ENCODE measurements around the gene CACNA2D3. TPM values are rescaled to one million over a fixed set of nuclear protein-coding genes. Genes with fewer than 3 reads are reported as not detected.

The CACNA2D3 gene
- total RNA-seq, 1 donor from 2014 or later, result 4.7 TPM

DNA sequence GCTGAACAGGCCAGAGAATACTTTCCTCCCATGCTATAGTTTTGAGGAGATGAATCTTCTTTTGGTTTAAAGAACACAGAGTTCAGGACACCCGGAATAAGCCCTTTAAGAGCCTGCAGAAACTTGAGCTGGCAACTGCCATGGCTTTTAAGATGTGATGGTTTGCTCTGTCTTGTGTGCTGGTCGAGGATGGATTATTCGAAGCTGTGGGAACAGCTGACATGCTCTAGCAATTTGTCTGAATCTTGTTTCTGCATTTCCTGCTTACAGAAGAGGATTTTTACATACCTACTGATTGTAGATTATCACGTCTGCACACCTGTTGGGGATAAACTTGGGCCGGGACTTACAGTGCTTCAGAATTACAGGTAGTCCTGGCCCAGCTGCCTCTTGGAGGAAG is 408.6 kb downstream of the CACNA2D3 start:
- DNase-seq (ENCODE audit: low spot score), result no peak

DNA sequence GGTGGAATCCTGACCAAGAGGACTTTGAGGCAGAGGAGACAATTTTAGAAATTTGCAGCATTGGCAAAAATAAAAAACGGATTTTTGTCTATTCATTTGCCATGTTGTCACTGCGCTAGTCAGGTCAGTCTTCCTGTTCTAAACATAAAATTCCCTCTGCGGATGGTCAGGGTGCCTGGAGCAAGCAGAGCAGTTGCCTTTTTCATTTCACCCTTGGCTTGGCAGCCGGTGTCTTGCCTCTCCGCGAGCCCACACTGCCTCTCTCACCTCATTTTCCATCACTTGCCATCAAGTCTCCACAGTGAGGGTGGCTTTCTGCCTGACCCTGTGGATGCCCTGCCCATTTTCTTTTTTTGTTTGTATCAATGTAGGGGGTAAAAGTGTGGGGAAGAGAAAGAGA is 409.4 kb downstream of the CACNA2D3 start:
- no peak for DNase-seq (ENCODE audit: low spot score)

DNA sequence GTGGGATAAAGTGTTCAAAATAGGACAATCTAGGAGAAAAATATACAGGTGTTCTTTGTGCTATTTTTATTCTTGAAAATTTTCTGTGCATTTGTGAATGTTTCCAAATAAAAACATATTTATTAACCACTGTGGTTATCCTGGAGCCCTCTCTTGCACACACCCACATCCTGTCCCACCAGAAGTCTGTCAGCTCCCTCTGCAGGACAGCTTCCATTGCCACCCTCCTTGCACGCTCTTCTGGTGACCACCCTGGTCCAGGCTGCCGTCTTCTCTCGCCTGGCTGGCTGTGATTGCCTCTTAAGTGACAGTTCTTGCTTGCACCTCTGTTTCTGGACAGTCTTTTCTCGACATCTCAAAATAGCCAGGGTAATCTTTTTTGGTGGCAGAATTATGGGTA is 411.5 kb downstream of the CACNA2D3 start:
- no peak for DNase-seq (ENCODE audit: low spot score)

DNA sequence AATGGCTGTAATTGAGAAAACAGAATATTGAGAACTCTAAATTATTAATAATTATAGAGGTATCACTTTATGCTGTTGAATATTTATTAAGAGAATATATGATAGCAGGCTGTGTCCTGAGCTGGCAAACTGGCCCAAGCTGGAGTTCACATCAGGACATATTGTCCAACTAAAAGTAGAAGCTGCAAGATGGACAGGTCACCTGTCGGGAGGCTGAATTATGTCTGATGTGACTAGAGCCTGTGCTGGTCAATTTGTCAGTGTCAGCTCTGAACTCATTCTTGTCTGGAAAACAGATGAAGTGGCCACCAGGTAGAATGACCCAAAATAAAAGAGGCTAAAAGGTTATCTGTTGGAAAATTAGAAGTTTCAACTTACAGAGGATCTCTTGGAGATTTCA is 413.3 kb downstream of the CACNA2D3 start:
- DNase-seq (ENCODE audit: low spot score), result no peak

- no peak for DNase-seq (ENCODE audit: low spot score)
These were observed 414.1 kb downstream of the CACNA2D3 start for GRCh38 chr3:54536450-54536849.

GRCh38 chr3:54537506-54537905 is 415.2 kb downstream of the CACNA2D3 start:
- no peak for DNase-seq (ENCODE audit: low spot score)

GRCh38 chr3:54538346-54538745 is 416.0 kb downstream of the CACNA2D3 start:
- DNase-seq (ENCODE audit: low spot score), result no peak

GRCh38 chr3:54541369-54541768 is 419.0 kb downstream of the CACNA2D3 start:
- no peak for DNase-seq (ENCODE audit: low spot score)

DNA sequence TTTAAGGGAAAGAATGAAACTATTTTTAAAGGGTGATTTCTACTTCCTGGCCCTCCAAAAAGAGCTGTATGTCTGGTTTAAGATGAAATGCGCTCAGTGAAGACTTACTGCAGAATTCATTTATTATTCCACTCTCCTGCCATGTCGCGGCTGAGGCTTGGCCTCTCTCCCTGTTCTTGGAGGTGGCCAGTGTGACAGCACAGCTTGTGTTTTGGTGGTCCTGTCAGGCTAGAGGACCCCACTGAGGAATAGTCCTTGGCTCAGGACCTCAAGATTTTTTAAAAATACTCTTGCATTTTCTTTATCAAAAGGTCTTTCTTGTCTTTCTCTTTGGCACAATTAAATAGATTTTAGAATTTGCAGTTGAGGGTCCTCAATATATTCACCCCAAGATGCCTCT is 421.1 kb downstream of the CACNA2D3 start:
- DNase-seq (ENCODE audit: low spot score), result no peak

GRCh38 chr3:54547051-54547450 is 424.7 kb downstream of the CACNA2D3 start:
- DNase-seq (ENCODE audit: low spot score), result no peak

GRCh38 chr3:54547846-54548245 is 425.5 kb downstream of the CACNA2D3 start:
- no peak for DNase-seq (ENCODE audit: low spot score)

DNA sequence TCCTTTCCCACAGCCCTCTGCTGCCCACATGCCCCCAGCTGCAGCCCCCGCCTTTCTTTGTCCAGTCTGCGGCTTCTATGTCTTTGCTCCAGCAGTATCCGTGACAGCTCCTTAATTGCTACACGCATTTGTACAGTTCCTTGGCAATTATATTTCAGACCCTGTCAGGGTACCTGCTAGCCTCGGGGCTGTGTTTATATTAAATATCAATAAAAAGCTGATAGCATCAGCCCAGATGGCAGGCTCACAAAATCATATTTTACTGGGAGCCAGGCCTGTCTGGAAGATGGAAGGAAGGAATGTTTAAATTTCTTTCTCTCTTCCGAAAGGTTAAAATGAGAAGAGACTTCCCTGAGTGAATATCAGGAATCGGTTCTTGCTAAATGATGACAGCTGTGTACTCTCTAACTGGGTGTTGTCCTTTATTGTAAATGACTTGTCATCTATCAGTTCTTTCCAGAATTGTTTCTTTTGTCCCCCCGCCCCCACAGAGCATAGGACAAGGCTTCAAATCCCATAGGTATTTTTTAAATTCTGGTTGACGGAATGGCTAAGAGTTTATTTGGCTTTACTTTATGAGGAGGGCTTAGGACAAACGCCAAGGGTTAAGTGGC is 427.4 kb downstream of the CACNA2D3 start:
- no peak for DNase-seq (ENCODE audit: low spot score)

DNA sequence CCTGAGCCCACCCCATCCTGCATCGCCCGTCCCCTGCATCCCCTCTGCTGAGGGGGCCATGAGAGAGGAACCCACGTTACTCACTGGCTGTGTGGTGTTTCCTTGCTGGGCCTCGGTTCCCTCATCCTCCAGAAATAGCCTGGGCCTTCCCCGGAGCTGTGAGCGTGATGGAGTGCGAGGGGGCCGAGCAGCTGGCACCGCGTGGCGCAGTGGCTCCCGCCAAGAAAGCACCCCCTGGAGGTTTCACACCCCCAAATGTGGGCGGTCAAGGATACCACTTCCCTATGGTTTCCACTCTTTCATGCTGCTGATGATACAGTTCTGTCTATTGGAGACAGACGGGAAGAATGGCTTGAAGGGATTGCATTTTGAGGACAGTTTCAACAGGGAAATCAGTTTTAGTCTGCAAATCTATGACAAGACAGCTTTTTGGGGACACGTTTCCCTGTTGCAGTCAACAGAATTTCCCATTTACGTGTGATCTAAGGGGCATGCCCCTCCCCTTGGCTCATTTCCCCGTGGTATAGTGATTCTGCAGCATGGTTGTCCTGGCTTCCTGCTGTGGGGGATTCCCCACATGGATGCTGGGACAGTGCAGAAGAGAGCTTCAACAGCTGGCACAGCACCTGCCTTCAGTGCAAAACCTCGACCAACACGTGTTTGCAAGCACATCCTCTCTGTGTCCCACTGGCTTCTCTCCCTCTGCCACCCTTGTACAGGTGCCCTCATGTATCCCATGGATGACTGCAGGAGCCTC is 428.0 kb downstream of the CACNA2D3 start:
- no peak for DNase-seq (ENCODE audit: low spot score)

DNA sequence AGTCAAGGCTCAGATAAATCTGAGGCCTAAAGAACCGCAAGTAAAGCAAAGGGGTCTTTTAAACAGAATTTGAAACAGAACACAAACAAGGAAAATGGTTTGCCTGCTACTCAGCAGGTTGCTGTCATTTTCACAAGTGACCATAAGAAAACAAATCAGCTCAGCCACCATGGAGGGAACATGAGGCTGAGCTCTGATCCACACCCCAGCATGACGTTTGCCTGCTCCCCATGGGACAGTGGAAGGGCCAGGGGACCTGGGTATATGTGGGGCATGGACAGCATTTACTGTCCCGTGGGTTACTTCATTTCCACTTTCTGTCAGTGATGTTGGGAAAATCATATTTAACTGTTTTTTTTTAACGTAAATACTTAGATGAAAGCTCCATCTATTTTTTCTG is 434.3 kb downstream of the CACNA2D3 start:
- DNase-seq (ENCODE audit: low spot score), result no peak

DNA sequence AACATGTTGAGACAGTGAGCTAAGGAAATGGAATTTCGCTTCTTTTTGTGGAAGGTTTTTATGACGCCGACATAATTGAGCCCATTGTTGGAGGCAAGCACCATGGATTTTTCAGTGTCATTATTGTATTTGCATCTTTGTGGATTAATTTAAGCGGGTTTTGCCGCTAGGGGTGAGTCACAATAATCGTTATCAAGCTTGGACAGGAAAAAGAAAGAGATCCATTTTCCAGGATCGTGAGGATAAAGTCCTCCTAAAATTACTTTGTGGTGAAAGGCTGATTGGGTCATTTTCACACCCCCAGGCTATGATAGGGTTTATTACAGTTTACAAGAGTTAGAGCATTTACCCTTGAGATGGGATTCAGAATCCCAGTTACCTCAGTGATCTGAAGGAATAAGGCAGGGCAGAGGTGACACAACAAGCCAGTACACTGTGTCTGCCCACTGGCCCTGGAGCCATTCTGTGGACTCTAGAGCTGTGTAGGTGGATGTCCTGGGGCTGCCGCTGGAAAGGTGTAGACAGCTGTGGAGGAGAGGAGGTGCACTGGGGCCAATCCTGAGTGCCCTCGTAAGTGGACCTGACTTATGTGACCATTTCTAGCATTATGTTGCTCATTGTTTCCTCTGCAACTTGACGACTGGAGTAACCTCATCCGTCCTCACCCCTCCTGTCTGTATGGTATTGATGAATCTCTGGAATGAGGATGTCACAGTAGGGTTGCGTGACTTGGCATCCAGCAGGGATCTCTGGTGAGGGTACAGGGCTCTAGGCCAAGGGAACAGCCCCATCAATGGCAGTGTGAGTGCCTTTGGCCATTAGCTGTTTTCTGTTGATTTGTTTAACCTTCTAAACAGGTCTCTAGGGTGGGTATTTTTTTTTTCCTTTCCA is 435.4 kb downstream of the CACNA2D3 start:
- DNase-seq (ENCODE audit: low spot score), result peak; percentile 80

DNA sequence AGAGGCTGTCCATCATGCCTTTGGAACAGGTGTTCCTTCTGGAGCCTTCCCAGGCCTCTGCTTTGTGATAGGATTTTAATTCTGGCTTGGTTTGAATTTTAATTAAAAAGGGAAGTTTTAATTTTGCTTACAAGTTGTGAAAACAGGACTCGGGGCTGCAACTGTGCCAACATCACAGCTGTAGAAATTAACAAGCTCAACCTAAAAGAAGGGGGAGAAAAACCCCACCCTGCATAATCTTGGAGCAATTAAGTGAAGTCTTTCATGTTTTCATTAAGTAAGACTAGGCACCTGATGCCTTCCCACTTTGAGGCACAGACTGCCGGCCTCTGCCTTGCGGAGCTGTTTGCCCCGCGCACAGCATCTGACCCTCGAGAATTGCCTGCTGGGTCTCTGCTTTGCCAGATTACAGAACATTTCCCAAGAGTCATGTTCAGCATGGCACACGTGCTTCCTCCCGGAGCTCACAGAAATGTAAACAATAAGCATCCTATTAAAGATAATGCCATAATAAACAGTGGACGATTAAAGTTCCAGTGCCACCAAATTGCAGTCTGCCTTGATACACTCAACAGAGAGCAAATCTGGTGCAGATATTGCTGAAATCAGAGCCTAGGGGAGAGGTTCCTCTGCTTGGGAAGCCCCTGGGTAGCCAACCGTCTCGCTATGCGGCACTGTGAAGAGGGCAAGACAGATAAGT is 441.3 kb downstream of the CACNA2D3 start:
- no peak for DNase-seq (ENCODE audit: low spot score)

- DNase-seq (ENCODE audit: low spot score), result no peak
These were observed 442.1 kb downstream of the CACNA2D3 start for GRCh38 chr3:54564374-54564925.

DNA sequence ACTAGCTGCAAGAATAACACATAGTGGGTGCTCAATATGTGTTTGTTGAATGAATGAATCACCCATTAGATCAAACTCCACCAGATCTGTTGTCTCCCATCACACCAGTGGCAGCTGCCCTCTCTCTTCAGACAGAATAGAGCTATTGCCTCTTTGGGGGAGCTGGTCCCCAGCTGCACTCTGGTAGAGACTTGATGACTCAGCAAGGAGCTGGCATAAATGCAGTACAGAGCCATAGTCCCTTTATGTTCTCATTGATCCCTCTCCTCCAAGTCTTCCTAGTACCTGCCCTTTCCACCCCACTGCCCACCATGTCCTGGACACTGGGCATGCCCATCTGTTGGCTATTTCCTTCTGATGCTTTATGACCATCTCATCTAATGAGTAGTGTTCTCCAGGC is 443.6 kb downstream of the CACNA2D3 start:
- no peak for DNase-seq (ENCODE audit: low spot score)

DNA sequence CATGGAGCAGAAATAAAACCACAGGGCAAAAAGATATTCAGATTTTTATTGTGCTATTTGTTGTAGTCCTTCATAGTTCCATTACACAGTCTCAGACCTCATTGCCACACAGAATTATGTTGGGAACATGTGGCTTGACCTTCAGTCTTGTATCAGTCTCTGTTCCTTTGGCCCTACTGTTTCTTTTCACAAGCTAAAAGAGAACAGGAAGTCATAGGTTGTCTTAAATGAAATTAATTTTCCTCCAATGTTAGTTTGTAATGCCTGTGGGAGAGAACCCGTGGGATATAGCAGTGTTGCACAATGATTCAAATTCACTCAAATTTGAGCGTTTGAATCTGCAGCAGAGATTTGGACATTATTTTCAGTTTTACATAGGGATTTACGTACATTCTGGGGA is 445.6 kb downstream of the CACNA2D3 start:
- no peak for DNase-seq (ENCODE audit: low spot score)

DNA sequence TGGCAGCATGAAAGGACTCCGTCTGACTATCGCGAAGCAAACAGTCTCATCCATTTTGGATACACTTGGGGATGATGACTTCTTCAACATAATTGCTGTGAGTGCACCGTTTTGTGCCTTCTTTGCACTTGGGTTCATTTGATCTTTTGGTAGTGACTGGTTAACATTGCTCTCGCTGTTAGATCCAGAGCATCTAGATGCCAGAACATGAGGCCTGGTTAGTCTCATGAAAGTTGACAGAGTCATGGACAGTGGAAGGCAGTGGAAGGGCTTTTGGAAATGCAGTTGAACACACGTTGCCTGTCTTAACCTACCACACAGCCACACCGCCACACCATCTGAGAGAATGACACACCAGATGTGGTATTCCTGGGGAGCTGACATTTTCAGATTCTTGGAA is 447.7 kb downstream of the CACNA2D3 start:
- DNase-seq (ENCODE audit: low spot score), result no peak

DNA sequence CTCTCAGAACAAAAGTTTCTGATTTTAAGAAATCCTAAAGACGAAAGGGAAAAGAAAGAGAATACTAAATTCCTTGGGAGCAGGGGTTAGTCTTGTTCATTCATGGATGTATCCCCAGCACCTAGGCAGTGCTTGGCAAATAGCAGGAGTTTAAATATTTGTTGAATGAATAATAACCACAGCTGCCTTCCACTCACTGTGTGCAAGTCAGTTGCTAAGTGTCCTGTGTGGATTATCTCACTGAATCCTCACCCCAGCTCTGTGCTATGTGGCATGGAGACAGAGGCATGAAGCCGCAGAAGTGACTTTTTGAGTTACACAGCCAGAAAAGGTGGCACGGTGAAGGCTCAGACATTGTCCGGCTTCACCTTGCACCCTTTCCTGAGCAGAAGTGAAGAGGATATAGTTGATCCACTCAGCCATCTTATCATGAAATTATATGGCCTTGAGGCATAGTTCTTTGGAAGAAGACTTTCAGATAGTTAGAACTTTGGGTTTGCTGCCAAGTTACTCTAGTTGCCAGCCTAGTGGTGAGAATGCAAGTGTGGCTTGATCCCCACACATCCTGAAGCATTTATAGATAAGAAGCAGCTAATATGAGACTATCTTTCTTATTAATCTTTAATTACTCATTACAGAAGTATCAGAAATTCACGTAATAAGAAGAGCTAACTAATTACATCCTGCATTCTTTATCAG is 450.0 kb downstream of the CACNA2D3 start:
- no peak for DNase-seq (ENCODE audit: low spot score)
